GM13976 (cell line): ENCODE results near the gene MRNIP.

Experiments
- DNase-seq: peaks from one replicate; pipeline ENCODE4 v3.0.0; 2012; ENCODE audit warnings: low spot score
- in situ Hi-C: fragments of 300-500 bp; cut with MboI; formaldehyde crosslinking; loops from one replicate; pipeline ENCODE4 v1.12.0; 2022; ENCODE audit warnings: low sequenced_read_pairs, mixed read lengths, inconsistent platforms; ENCODE audit not compliant: unreplicated experiment
- TF ChIP-seq, protein P1 (sequence below): IDR thresholded peaks from 2 replicates; pipeline ENCODE4 v1.5.1; 2012; ENCODE audit warnings: borderline replicate concordance, mild to moderate bottlenecking; ENCODE audit not compliant: insufficient read depth; ENCODE audit errors: extremely low read depth, missing control alignments, control extremely low read depth

The MRNIP gene

DNA sequence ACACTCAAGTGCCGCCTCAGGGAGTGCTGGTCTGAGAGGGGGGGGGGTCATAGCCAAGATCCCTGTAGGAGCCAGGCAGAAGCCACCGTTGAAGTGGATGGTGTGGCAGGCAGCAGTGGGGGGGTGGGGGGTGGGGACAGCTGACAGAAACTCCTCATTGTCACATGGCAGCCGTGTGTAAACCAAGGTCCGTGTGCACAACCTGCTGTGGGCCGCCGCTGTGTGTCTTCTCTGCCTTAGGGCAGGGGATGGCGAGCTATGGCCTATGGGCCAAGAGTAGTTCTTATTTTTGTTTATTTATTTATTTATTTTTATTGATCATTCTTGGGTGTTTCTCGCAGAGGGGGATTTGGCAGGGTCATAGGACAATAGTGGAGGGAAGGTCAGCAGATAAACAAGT, 24.5 kb downstream of the MRNIP start:
- in situ Hi-C loops: no loop called here
- TF ChIP-seq, protein P1, sequence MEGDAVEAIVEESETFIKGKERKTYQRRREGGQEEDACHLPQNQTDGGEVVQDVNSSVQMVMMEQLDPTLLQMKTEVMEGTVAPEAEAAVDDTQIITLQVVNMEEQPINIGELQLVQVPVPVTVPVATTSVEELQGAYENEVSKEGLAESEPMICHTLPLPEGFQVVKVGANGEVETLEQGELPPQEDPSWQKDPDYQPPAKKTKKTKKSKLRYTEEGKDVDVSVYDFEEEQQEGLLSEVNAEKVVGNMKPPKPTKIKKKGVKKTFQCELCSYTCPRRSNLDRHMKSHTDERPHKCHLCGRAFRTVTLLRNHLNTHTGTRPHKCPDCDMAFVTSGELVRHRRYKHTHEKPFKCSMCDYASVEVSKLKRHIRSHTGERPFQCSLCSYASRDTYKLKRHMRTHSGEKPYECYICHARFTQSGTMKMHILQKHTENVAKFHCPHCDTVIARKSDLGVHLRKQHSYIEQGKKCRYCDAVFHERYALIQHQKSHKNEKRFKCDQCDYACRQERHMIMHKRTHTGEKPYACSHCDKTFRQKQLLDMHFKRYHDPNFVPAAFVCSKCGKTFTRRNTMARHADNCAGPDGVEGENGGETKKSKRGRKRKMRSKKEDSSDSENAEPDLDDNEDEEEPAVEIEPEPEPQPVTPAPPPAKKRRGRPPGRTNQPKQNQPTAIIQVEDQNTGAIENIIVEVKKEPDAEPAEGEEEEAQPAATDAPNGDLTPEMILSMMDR: no peak
- DNase-seq: no peak

DNA sequence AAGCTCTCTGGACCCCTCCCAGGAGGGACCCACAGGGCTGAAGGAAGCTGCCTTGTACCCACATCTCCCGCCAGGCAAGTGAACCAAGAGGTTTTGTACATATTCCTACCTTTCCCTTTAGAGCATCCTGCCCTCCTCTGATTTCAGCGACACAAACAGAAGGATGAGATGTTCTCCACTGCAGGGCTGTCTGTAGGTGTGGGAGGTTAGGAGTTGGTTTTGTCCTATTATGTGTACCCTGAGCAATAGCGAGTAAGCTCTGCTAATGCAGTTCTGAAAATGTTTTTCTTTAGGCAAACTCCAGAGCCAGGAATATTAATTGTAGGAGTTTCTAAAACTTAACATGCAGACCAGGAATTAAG, 24.9 kb downstream of the MRNIP start:
- TF ChIP-seq, protein P1: no peak
- in situ Hi-C loops: no loop called here
- no peak for DNase-seq

DNA sequence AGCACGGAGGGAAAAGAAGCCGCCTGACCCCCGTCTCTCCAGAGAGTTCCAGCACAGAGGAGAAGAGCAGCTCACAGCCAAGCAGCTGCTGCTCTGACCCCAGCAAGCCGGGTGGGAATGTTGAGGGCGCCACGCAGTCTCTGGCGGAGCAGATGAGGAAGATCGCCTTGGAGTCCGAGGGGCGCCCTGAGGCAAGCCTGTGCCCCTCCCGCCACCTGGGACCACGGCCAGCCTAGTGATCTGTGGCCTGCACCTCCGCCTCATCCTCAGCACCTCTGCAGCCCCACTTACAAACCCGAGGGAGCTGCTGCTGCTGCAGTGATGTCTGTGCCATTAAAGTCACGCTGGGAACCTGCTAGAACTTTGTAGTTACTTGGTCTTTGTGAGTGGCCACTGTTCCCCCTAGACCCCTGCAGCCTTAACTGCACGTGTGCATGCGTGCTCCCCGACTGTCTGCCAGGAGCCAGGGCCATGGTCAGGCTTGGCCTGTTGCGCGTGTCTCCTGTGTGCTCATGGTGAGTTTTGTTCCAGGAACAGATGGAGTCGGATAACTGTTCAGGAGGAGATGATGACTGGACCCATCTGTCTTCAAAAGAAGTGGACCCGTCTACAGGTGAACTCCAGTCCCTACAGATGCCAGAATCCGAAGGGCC, 25.4 kb downstream of the MRNIP start:
- DNase-seq: no peak
- in situ Hi-C loops: no loop called here
- TF ChIP-seq, protein P1: no peak

DNA sequence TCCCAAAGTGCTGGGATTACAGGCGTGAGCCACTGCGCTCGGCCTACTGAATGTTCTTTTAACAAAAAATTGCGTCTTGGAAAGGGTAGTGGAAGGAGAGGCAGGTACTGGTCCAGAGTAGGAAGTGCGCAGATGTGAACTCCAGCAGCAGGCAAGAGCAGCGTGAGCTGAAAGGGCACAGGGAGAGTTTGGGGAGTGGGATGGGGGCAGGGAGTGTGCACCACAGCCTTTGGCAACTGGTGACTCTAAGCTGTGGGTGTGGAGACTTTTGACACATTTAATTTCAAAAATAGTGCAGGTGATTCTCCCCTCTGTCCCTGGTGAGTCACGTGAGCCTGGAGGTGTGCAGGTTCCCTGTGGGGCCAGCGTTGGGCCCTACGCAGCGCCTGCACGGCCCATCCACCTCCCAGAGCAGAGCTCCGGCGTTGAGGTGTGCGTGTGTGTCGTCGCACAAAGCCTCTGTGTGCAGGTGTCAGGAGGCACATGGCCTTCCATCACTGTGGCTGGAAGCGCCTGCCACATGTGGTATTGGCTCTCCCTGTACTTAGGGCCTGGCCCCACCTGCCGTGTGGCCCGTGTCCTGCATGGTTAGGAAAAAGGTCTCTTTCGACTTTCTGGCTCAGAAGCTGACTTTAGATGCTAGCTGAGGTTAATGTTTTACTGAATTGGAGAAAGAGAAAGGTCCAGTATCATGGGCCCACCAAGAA, 26.4 kb downstream of the MRNIP start:
- no peak for DNase-seq
- TF ChIP-seq, protein P1: no peak
- in situ Hi-C loops: no loop called here

DNA sequence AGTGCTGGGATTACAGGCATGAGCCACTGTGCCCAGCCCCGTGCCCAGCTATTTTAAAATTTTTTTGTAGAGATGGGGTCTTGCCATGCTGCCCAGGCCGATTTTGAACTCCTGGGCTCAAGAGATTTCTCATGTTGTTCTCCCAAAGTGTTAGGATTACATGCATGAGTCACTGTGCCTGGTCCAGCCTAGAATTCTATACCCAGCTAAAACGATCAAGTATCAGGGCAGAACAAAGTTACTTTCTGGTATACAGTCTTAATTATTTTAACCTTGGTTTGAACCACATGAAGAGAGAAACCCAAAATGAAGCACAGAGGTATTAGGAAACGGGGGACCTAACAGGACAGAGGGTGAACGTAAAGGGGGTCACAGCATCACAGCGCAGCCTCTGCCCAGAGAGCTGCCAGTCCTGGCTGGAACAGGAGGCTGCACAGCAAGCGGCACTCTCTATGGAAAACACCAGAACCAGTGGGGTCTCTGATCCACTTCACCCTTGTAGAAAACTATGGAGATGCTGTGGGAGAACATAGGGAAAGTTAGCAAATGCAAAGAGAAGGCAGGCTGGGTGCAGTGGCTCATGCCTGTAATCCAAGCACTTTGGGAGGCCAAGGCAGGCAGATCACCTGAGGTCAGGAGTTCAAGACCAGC, 27.7 kb downstream of the MRNIP start:
- in situ Hi-C loops: no loop called here
- TF ChIP-seq, protein P1: no peak
- no peak for DNase-seq

DNA sequence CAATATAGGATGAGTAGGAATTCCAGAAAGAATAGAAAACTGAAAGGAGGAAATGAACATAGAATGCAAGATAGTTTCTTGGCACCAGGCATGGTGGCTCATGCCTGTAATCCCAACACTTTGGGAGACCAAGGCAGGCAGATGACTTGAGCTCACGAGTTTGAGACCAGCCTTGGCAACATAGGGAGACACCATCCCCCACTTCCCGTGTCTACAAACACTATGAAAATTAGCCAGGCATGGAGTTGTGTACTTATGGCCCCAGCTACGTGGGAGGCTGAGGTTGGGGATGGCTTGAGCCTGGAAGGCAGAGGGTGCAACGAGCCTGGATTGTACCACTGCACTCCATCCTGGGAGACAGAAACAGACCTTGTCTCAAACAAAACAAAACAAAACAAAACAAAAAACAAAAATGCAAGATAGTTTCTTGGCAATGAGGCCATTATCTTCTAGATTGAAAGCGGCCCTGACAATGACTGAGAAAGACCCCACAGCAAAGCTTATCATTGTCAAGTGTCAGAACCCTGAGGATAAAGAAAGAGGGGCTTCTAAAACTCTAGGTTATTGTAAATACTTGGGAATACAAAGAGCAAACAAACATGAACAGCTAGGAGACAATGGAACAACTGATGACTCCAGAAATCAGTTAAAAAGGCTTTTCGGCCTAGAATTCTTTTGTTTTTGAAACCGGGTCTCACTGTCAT, 28.7 kb downstream of the MRNIP start:
- DNase-seq: no peak
- in situ Hi-C loops: no loop called here
- TF ChIP-seq, protein P1: no peak
